Activated T-cell treated with anti-CD3 and anti-CD28 coated beads, Interleukin-2, amount 50 U/mL, for 48 hours (primary cell): ENCODE measurements around the gene OR5H14.
"Not testable (repeated sequence)": the region's sequence is repeated elsewhere in the genome, so short reads cannot be mapped to it uniquely, and the experiment has no call there.

Experiments used
- DNase-seq, 2 experiments: peaks; one replicate each; pipeline ENCODE4 v3.0.0-alpha.2; 2020

The OR5H14 gene

DNA sequence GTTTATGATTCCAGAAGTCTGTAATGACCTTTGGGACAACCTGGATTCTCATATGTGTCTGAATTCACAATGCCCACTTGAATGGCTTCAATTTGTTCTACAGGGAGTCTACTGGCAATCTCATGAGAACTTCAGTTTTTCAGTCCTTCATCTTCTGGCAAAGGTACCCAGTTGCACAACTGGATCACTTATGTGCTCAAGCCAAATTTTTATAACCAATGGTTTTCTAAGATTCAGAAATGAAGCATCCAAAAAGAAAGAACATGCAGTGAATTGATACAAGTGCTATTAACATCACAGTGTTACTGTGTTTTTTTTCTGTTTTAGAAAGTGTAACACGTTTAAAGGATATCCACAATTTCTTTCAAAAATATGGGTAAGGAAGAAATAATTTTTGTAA, at the start of gene OR5H14:
Gene OR5H14, plus strand, starts transcription at position 301 of the 400 bp plus-strand sequence. CDS start 1,907 bp downstream, outside the sequence.
- DNase-seq: no peak

DNA sequence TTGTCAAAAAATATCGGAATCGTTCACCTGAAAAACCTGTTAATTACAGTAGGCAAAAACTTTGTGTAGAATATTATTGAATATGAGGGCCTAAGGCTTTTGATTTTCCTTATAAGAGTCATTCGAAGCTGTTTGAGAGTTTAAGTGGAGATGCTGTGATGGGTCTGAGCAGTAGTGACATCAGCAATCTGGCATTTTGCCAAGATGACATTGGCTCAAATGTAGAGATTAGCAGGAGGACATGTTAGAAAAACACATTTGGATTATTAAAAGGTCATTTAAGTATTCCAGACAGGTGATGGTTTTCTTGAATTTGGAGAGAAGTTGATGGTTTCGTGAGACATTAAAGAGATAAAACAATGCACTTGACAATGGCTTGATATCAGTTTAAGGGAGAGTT, 47.4 kb upstream of the OR5H14 start:
- no peak for DNase-seq

GRCh38 chr3:98108162-98108561, 39.1 kb upstream of the OR5H14 start:
- DNase-seq: no peak

GRCh38 chr3:98109807-98110549, 37.3 kb upstream of the OR5H14 start:
- no peak for DNase-seq

DNA sequence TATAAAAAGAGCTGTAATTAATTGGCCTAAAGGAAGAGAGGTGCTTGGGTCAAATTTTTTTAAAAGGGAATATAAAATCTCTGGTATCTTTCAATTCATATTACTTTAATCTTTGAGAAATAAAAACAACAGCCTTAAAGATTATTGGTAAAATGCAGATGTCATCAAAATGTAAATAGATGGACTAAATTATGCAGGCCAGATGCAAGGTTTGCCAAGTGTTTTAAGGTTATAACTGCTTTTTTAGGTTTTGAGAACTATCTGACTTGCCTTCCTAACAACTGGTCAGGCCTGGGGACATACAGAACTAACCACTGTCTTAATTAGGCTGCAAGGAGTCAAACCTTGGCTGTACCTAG, 36.8 kb upstream of the OR5H14 start:
- DNase-seq: no peak

DNA sequence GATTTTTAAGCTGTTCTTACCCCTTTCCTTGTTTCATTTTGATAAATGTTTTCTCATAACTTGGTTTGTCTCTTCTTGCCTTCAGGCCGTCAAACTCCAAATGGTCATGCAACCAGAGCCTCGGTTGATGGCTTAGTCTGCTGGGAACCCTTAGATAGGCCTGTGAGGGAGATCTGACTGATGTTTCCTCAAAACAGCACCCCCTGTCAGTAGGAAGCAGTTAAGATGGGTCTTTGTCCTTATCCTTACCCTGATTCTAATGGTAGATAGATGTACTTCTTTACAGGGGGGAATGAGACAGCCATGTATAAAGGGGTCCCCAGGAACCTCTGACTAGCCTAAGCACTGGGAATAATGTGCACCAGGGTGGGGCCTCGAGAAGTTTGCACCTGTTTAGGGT, 33.0 kb upstream of the OR5H14 start:
- no peak for DNase-seq

- DNase-seq: no peak
Observed at GRCh38 chr3:98115717-98116116, 31.6 kb upstream of the OR5H14 start.

- no peak for DNase-seq
Observed at GRCh38 chr3:98130421-98130820, 16.9 kb upstream of the OR5H14 start, which contains the start of gene OR5H1. Gene OR5H1, plus strand, starts transcription at chr3:98130721. Its CDS starts 1,977 bp downstream, at chr3:98132698.

DNA sequence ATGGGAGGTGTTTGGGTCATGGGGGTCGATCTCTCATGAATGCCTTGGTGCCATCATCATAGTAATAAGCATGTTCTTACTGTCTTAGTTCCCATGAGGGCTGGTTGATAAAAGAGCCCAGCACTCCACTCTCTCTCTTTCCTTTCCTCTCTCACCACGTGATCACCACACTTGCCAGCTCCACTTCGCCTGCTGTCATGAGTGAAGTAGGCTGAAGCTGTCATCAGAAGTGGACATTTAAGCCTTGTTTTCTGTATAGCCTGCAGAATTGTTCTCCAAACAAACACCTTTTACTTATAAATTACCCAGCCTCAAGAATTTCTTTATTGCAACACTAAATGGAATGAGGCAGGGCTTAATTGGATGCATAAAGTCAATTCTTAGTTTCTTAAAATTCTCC, 10.6 kb upstream of the OR5H14 start:
- DNase-seq: no peak

DNA sequence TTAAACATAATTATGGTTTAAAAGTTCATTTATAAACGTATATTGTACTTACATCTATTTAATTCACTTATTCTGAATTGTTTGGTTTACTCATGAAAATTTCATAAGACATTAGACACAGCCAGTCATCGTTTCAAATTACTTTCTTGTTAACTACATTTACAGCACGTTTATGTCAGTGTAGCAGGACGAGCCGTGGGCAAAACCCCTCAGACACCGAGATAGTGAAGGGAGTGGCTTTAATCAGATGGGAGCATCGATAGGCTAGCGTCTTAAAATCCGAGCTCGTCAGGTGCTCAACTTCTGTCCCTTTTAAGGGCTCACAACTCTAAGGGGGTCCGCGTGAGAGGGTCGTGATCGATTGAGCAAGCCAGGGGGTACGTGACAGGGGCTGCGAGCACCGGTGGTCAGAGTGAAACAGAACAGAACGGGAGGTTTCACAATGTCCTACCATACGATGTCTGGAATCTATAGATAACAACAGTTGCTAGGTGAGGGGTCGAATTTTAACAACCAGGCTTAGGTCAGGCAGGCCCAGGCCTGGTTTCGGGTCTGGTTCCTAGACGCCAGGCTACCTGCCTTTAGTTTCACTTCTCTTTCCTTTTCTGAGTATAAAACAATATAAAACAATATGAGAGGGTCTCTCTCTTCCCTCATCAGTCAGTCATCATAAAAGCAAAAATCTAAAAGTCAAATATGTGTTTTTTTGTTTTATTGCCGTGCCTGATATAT, 9.3 kb upstream of the OR5H14 start:
- DNase-seq: not testable (repeated sequence)

- no peak for DNase-seq
Observed at GRCh38 chr3:98140531-98140930, 6.7 kb upstream of the OR5H14 start.

DNA sequence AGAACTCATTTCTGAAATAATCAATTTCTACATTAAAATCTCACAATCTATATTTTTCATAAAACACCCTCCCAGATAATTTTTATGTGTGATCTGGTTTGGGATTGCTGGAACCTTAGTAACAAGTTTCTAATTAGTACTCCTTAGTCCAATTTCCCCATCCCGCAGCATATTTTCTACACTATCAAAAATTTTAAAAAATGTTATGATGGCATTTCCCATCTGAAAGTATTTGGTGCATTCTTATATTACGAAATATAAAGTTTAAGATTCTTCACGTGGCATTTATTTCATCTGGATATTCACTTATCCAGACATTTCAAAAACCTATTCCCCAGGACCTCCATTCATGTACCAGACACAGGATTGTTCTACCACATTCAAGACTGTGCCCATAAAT, 1.5 kb downstream of the OR5H14 start:
- DNase-seq: no peak

DNA sequence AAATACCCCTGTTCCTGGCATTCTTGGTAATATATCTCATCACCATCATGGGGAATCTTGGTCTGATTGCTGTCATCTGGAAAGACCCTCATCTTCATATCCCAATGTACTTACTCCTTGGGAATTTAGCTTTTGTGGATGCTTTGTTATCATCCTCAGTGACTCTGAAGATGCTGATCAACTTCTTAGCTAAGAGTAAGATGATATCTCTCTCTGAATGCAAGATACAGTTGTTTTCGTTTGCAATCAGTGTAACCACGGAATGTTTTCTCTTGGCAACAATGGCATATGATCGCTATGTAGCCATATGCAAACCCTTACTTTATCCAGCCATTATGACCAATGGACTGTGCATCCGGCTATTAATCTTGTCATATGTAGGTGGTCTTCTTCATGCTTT, 2.2 kb downstream of the OR5H14 start:
- not testable (repeated sequence) for DNase-seq

DNA sequence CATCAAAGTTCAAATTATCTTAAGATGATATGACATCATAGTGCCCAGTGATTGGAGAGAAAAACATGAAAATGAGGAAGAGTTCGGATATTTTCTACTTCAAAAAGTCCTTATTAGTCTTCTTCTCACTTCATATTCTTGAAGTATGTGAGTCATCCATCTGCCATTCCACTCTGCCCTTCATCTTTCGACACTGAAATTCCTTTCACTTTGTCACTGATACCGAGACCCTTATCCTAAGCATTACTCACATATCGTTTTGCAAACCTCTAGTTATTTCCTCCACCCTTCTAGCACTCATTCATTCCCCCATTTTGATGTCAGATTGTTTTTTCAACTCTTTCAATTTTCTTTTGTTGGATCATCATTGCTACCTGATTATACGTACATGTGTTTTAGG, 4.0 kb downstream of the OR5H14 start:
- DNase-seq: no peak

DNA sequence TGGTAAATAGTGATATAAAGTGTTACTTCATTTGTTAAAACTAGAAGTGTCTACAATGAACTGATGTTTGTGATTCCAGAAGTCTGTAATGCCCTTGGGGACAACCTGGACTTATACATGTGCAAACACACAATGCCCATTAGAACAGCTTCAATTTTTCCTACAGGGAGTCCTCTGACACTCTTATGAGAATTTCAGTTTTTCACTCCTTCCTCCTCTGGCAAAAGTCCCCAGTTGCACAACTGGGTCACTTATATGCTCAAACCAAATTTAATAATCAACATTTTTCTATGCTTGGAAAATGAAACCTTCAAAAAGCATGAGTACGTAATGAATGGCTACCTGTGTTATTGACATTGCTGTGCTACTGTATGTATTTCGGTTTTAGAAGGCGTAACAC, 19.1 kb downstream of the OR5H14 start, which contains the start of gene OR5H15:
Gene OR5H15, plus strand, starts transcription at position 301 of the 400 bp plus-strand sequence. CDS start 2,004 bp downstream, outside the sequence.
- DNase-seq: no peak

DNA sequence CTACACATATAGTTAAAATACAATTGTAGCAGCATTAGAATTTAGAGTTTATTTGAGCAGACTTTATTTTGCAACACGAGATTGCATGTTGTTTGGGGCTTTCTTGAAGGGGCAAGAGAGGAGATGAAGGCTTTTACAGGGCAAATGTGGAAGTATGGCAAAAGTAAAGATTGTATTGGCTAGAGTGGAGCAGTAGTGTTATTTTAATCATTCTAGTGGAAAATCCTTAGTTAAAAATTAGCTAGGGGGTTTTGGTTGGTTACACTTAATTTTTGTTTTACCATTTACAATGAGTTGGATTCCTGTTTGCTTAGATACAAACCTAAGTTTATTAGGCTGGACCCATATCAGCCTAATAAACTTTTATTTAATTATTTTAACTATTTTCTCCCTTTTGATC, 23.8 kb downstream of the OR5H14 start:
- no peak for DNase-seq

GRCh38 chr3:98172621-98173020, 25.3 kb downstream of the OR5H14 start:
- no peak for DNase-seq

DNA sequence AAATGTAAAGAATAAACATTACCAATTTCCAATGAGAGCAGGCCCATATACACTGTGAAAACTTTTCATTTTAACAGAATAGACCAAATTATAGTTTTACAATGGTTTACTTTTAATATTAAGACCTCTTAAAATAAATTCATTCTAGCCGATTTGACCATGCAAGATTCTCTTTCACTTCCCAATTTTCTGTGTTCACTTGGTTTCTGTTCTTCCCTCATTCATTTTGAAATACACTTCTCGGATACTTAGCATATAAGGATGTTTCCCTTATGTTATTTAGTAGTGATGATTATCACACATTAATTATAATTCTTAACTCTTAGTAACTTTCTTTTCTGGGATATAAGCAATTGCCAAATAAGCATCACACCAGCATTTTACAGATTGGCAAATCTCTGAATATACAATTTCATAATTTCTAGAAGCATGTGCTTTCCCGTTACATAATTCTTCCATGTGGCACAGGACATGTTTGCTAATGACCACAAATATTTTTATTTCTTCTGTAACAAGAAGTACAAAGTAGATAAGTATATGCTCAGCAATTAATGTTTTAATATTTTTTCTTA, 33.1 kb downstream of the OR5H14 start:
- DNase-seq: no peak

- DNase-seq: no peak
Observed at GRCh38 chr3:98182196-98182595, 34.9 kb downstream of the OR5H14 start.

DNA sequence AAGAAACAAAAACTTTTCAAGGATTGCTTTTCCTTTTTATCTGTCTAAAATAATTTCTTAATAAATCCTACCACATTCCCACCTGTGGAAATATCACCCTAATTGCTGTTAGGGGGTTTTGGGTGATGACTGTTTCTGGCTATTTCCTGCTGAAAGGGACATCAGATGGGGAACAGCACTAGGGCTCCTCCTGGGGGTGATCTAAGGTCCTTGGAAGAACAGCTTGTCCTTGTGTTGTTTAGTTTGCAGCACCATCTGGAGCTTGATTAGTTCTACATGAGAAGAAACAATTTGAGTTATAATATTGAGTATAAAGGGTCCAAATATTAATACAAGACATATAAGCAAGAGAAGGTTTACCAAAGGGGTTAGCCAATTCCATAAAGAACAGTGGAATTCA, 37.9 kb downstream of the OR5H14 start:
- DNase-seq: no peak

DNA sequence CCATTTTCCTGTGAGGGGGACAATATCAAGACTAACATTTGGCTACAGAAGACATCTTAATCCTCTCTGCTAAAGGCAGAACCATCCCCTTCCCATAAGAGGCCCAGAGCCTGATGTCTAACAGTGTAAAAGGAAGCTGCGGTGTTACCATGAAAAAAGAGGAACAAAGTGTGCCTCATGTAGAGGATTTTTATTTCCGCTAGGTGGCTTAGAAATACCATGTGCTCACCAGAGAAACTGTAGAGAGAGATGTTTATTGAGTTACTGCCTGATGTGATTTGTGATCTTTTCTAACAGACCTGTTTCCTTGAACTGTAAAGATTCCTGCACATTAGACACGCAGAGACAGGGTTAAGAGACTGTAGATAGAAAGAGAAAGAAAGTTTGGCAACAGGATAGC, 41.3 kb downstream of the OR5H14 start:
- DNase-seq: no peak

DNA sequence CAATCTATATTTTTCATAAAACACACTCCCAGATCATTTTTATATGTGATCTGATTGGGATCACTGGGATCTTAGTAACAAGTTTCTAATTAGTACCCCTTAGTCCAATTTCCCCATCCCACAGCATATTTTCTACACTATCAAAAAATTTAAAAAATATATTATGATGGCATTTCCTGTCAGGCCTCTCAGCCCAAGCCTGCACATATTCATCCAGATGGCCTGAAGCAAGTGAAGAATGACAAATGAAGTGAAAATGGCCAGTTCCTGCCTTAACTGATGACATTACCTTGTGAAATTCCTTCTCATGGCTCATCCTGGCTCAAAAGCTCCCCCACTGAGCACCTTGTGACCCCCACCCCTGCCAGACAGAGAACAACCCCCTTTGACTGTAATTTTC, 43.6 kb downstream of the OR5H14 start:
- not testable (repeated sequence) for DNase-seq

- not testable (repeated sequence) for DNase-seq
Observed at GRCh38 chr3:98196293-98196692, 49.0 kb downstream of the OR5H14 start.

GRCh38 chr3:98199020-98199419, 51.7 kb downstream of the OR5H14 start:
- no peak for DNase-seq
